Measurements from ENCODE around the gene NFKB2. TPM values are rescaled to one million over a fixed set of nuclear protein-coding genes. Genes with fewer than 3 reads are reported as not detected.

The NFKB2 gene
- total RNA-seq, 1 experiment from 2014 or later, result 27.6 TPM

GRCh38 chr10:102419269-102420180, 24.0 kb downstream of the NFKB2 start:
- Mint-ChIP-seq H3K27me3 (ENCODE audit: low read depth) (peaks cover 5% of the 10 kb centered on the region; the same call in 1 of the 2 replicates), H3K27ac (peak overlapping the region; percentile 90), H3K4me3 (peak overlapping the region; percentile 98), H3K4me1 (peaks cover 19% of the 10 kb centered on the region), H3K9me3 (no peaks in the 10 kb centered on the region), H3K36me3 (peaks cover 9% of the 10 kb centered on the region; the same call in 1 of the 2 replicates)
- CTCF ChIA-PET, result interaction anchor here (0.6 to 6.7 kb wide), 14 partner anchors 9 to 250 kb away, joined by 4 to 68 read pairs (median 31); partner anchors contain the start of genes ACTR1A, C10orf95, CUEDC2 and NFKB2
- POLR2A ChIA-PET, result interaction anchor here (1.0 to 5.0 kb wide), 6 partner anchors 12 to 164 kb away, joined by 3 to 34 read pairs (median 19); partner anchors contain the start of genes C10orf95, CUEDC2 and NFKB2
- DNase-seq (ENCODE audit: low spot score), result peak; percentile 90
- peak; percentile 1 for ATAC-seq
- no peak for TF ChIP-seq OVOL2 (CRISPR knock-in tag; IDR thresholded peaks at IDR 0.05; ENCODE audit: borderline replicate concordance)
- TF ChIP-seq, protein P1, sequence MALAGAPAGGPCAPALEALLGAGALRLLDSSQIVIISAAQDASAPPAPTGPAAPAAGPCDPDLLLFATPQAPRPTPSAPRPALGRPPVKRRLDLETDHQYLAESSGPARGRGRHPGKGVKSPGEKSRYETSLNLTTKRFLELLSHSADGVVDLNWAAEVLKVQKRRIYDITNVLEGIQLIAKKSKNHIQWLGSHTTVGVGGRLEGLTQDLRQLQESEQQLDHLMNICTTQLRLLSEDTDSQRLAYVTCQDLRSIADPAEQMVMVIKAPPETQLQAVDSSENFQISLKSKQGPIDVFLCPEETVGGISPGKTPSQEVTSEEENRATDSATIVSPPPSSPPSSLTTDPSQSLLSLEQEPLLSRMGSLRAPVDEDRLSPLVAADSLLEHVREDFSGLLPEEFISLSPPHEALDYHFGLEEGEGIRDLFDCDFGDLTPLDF (CRISPR knock-in tag; IDR thresholded peaks at IDR 0.05), result 0 out of 2 replicates have a peak, but pooled peaks have one; percentile 46
- TF ChIP-seq ZNF425 (CRISPR knock-in tag; conservative IDR thresholded peaks at IDR 0.05), result no peak
- TF ChIP-seq PRDM15 (CRISPR knock-in tag; IDR thresholded peaks at IDR 0.05), result 0 out of 2 replicates have a peak, but pooled peaks have one; percentile 12
- TF ChIP-seq FOXK1 (CRISPR knock-in tag; IDR thresholded peaks at IDR 0.05), result peak; percentile 78
- TF ChIP-seq IRF2 (CRISPR knock-in tag; IDR thresholded peaks at IDR 0.05; ENCODE audit: borderline replicate concordance, low read depth), result no peak
- peak; percentile 34; the same call in 1 of the 2 replicates for TF ChIP-seq NR2C2 (CRISPR knock-in tag; IDR thresholded peaks at IDR 0.05)
- TF ChIP-seq GRHL2 (CRISPR knock-in tag; IDR thresholded peaks at IDR 0.05; ENCODE audit: insufficient replicate concordance, severe bottlenecking), result no peak
- TF ChIP-seq, protein P2, sequence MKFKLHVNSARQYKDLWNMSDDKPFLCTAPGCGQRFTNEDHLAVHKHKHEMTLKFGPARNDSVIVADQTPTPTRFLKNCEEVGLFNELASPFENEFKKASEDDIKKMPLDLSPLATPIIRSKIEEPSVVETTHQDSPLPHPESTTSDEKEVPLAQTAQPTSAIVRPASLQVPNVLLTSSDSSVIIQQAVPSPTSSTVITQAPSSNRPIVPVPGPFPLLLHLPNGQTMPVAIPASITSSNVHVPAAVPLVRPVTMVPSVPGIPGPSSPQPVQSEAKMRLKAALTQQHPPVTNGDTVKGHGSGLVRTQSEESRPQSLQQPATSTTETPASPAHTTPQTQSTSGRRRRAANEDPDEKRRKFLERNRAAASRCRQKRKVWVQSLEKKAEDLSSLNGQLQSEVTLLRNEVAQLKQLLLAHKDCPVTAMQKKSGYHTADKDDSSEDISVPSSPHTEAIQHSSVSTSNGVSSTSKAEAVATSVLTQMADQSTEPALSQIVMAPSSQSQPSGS (CRISPR knock-in tag; IDR thresholded peaks at IDR 0.05; ENCODE audit: borderline replicate concordance, low read depth), result no peak
- TF ChIP-seq CREM (CRISPR knock-in tag; IDR thresholded peaks at IDR 0.05), result no peak
- no peak for TF ChIP-seq RORB (CRISPR knock-in tag; IDR thresholded peaks at IDR 0.05)
- TF ChIP-seq, protein P3, sequence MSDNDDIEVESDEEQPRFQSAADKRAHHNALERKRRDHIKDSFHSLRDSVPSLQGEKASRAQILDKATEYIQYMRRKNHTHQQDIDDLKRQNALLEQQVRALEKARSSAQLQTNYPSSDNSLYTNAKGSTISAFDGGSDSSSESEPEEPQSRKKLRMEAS (CRISPR knock-in tag; IDR thresholded peaks at IDR 0.05), result peak; percentile 73; the same call in 1 of the 2 replicates
- TF ChIP-seq, protein P4, sequence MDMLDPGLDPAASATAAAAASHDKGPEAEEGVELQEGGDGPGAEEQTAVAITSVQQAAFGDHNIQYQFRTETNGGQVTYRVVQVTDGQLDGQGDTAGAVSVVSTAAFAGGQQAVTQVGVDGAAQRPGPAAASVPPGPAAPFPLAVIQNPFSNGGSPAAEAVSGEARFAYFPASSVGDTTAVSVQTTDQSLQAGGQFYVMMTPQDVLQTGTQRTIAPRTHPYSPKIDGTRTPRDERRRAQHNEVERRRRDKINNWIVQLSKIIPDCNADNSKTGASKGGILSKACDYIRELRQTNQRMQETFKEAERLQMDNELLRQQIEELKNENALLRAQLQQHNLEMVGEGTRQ (CRISPR knock-in tag; IDR thresholded peaks at IDR 0.05), result peak; percentile 76
- TF ChIP-seq, protein P5, sequence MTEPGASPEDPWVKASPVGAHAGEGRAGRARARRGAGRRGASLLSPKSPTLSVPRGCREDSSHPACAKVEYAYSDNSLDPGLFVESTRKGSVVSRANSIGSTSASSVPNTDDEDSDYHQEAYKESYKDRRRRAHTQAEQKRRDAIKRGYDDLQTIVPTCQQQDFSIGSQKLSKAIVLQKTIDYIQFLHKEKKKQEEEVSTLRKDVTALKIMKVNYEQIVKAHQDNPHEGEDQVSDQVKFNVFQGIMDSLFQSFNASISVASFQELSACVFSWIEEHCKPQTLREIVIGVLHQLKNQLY (CRISPR knock-in tag; IDR thresholded peaks at IDR 0.05), result 0 out of 2 replicates have a peak, but pooled peaks have one; percentile 20
- TF ChIP-seq NFATC4 (CRISPR knock-in tag; IDR thresholded peaks at IDR 0.05), result no peak
- peak; percentile 73; the same call in 1 of the 2 replicates for TF ChIP-seq SP1 (CRISPR knock-in tag; conservative IDR thresholded peaks at IDR 0.05)
- TF ChIP-seq EMX1 (CRISPR knock-in tag; IDR thresholded peaks at IDR 0.05), result no peak
- TF ChIP-seq ATF1 (CRISPR knock-in tag; IDR thresholded peaks at IDR 0.05), result 0 out of 2 replicates have a peak, but pooled peaks have one; percentile 18
- TF ChIP-seq, protein P6, sequence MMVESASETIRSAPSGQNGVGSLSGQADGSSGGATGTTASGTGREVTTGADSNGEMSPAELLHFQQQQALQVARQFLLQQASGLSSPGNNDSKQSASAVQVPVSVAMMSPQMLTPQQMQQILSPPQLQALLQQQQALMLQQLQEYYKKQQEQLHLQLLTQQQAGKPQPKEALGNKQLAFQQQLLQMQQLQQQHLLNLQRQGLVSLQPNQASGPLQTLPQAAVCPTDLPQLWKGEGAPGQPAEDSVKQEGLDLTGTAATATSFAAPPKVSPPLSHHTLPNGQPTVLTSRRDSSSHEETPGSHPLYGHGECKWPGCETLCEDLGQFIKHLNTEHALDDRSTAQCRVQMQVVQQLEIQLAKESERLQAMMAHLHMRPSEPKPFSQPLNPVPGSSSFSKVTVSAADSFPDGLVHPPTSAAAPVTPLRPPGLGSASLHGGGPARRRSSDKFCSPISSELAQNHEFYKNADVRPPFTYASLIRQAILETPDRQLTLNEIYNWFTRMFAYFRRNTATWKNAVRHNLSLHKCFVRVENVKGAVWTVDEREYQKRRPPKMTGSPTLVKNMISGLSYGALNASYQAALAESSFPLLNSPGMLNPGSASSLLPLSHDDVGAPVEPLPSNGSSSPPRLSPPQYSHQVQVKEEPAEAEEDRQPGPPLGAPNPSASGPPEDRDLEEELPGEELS (CRISPR knock-in tag; IDR thresholded peaks at IDR 0.05), result peak; percentile 87
- TF ChIP-seq, protein P7, sequence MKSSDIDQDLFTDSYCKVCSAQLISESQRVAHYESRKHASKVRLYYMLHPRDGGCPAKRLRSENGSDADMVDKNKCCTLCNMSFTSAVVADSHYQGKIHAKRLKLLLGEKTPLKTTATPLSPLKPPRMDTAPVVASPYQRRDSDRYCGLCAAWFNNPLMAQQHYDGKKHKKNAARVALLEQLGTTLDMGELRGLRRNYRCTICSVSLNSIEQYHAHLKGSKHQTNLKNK (CRISPR knock-in tag; IDR thresholded peaks at IDR 0.05), result no peak

Measured in WTC11 (cell line).